HCT116 (cell line): ENCODE data around the gene NPTX1. TPM values are rescaled to one million over a fixed set of nuclear protein-coding genes. Genes with fewer than 3 reads are reported as not detected.

Experiments
- ATAC-seq: fragments of 200-7000 bp; cut with Tn5 transposase; 2 replicates; pipeline ENCODE4 v1.9.1; 2020; ENCODE audit warnings: mild to moderate bottlenecking, moderate library complexity
- BruUV-seq: library from RNA; stranded (reverse); fragments of 400-500 nt; replicated peaks from 2 replicates; lab custom pipeline; 2021; lab: Mats Ljungman, UMichigan
- CTCF ChIA-PET: fragments of 300-600 bp; sonication (Branson Sonifier 250); formaldehyde crosslinking; loops from one replicate; lab custom pipeline; 2021; ENCODE audit warnings: antibody characterized with exemption; lab: Charles Lee
- POLR2A ChIA-PET: fragments of 300-600, 350-600 bp; sonication (Branson Sonifier 250); formaldehyde crosslinking; loops from one replicate; lab custom pipeline; 2021; ENCODE audit warnings: antibody characterized with exemption; lab: Charles Lee
- RAD21 ChIA-PET, 2 experiments: fragments of 300-600 bp; sonication (Branson Sonifier 250); formaldehyde crosslinking; loops; one replicate each; lab custom pipeline; 2023; ENCODE audit warnings: low total read pairs in 2 of 2; ENCODE audit not compliant: uncharacterized antibody in 2 of 2, unreplicated experiment in 2 of 2, low non-redundant PET in 1 of 2; lab: Charles Lee
- DNase-seq: peaks from one replicate; pipeline ENCODE4 v3.0.0-alpha.2; 2010; ENCODE audit warnings: low read depth, low spot score
- H2AFZ ChIP-seq: fragments of 200-600 bp; shearing (Covaris generic), sonication (generic); 2 replicates; pipeline ENCODE4 v1.6.1; 2017; ENCODE audit warnings: low read depth, mixed run types, mixed read lengths, antibody characterized with exemption, low read length; ENCODE audit not compliant: poor library complexity, severe bottlenecking
- H3K27ac ChIP-seq: 2 replicates; pipeline ENCODE4 v1.5.1; 2012; ENCODE audit warnings: low read depth, low read length
- H3K27me3 ChIP-seq: fragments of 200-600 bp; sonication (generic); 2 replicates; pipeline ENCODE4 v1.6.1; 2016; ENCODE audit warnings: mixed run types, low read length, mixed read lengths; ENCODE audit not compliant: insufficient read depth
- H3K36me3 ChIP-seq, 2 experiments: fragments of 200-500 bp in 1 of 2; fragments of 200-600 bp in 1 of 2; sonication (Bioruptor generic) in 1 of 2; sonication (generic) in 1 of 2; 2 replicates each; pipeline versions ENCODE4 v1.5.1 to v1.6.1; 2014 to 2016; ENCODE audit warnings: low read length in 2 of 2, inconsistent platforms in 1 of 2, mixed read lengths in 1 of 2, mixed run types in 1 of 2; ENCODE audit not compliant: insufficient read depth in 2 of 2, control insufficient read depth in 1 of 2
- H3K4me1 ChIP-seq, 2 experiments: fragments of 200-600 bp in 1 of 2; sonication (generic) in 1 of 2; 2 replicates each; pipeline versions ENCODE4 v1.5.1 to v1.6.1; 2012 to 2017; ENCODE audit warnings: low read length in 2 of 2, inconsistent platforms in 1 of 2, mild to moderate bottlenecking in 1 of 2, mixed read lengths in 1 of 2, mixed run types in 1 of 2, moderate library complexity in 1 of 2; ENCODE audit not compliant: insufficient read depth in 2 of 2, control insufficient read depth in 1 of 2
- H3K4me2 ChIP-seq: fragments of 200-600 bp; sonication (generic); 2 replicates; pipeline ENCODE4 v1.6.1; 2017; ENCODE audit warnings: mixed run types, low read length, mixed read lengths
- H3K4me3 ChIP-seq, 2 experiments: fragments of 200-600 bp in 1 of 2; sonication (generic) in 1 of 2; replicated peaks in 1 of 2; 2 replicates each; pipeline ENCODE4 v1.5.1; 2011 to 2016; ENCODE audit warnings: low read length in 2 of 2, control low read depth in 1 of 2, low read depth in 1 of 2, mild to moderate bottlenecking in 1 of 2, mixed read lengths in 1 of 2, mixed run types in 1 of 2
- H3K79me2 ChIP-seq: fragments of 200-600 bp; sonication (generic); 2 replicates; pipeline ENCODE4 v1.6.1; 2017; ENCODE audit warnings: mild to moderate bottlenecking, mixed run types, low read length, moderate library complexity, mixed read lengths; ENCODE audit not compliant: insufficient read depth
- H3K9ac ChIP-seq: fragments of 200-600 bp; sonication (generic); 2 replicates; pipeline ENCODE4 v1.6.1; 2016; ENCODE audit warnings: low read length, mixed read lengths
- H3K9me2 ChIP-seq: fragments of 200-600 bp; sonication (generic), shearing (Covaris generic); 2 replicates; pipeline ENCODE4 v1.6.1; 2017; ENCODE audit warnings: mixed run types, mild to moderate bottlenecking, moderate library complexity; ENCODE audit not compliant: insufficient read depth
- H3K9me3 ChIP-seq, 2 experiments: fragments of 200-500 bp in 1 of 2; fragments of 200-600 bp in 1 of 2; sonication (Bioruptor generic) in 1 of 2; sonication (generic) in 1 of 2; 2 replicates each; pipeline ENCODE4 v1.6.1; 2014 to 2017; ENCODE audit warnings: low read length in 2 of 2, mixed read lengths in 2 of 2, inconsistent platforms in 1 of 2, low read depth in 1 of 2, mild to moderate bottlenecking in 1 of 2, mixed run types in 1 of 2, moderate library complexity in 1 of 2; ENCODE audit not compliant: control insufficient read depth in 1 of 2, insufficient read depth in 1 of 2
- H4K20me1 ChIP-seq: fragments of 200-600 bp; sonication (generic), shearing (Covaris generic); 2 replicates; pipeline ENCODE4 v1.6.1; 2017; ENCODE audit warnings: mixed run types, mild to moderate bottlenecking, moderate library complexity; ENCODE audit not compliant: insufficient read depth
- CEBPB ChIP-seq: IDR thresholded peaks from 2 replicates; pipeline ENCODE4 v1.6.1; 2012; ENCODE audit warnings: low read depth
- JUND ChIP-seq: IDR thresholded peaks from 2 replicates; pipeline ENCODE4 v1.6.1; 2012
- MAX ChIP-seq: IDR thresholded peaks from 2 replicates; pipeline ENCODE4 v1.6.1; 2012
- RAD21 ChIP-seq: IDR thresholded peaks from 2 replicates; pipeline ENCODE4 v1.6.1; 2012; ENCODE audit warnings: low read depth, mild to moderate bottlenecking
- SRF ChIP-seq: IDR thresholded peaks from 2 replicates; pipeline ENCODE4 v1.6.1; 2012; ENCODE audit warnings: low read depth
- TCF7L2 ChIP-seq: IDR thresholded peaks from 2 replicates; pipeline ENCODE4 v1.7.0; 2011; ENCODE audit warnings: borderline replicate concordance, inconsistent platforms; ENCODE audit not compliant: insufficient read depth, insufficient read length; ENCODE audit errors: extremely low read depth
- ZBTB33 ChIP-seq: IDR thresholded peaks from 2 replicates; pipeline ENCODE4 v1.6.1; 2011; ENCODE audit warnings: mild to moderate bottlenecking, low read length, moderate library complexity; ENCODE audit not compliant: insufficient replicate concordance; ENCODE audit errors: extremely low read depth
- ZFX ChIP-seq: fragments of 450-650 bp; IDR thresholded peaks from 2 replicates; pipeline ENCODE4 v1.6.1; 2017
- intact Hi-C: fragments of 100-400 bp; cut with micrococcal nuclease; formaldehyde crosslinking; loops from 2 replicates; pipeline ENCODE4 v1.10.0; 2022
- total RNA-seq: library from RNA; stranded (reverse); gene quantifications from one replicate; pipeline ENCODE4 v1.2.1, GENCODE V29; 2021; ENCODE audit not compliant: unreplicated experiment

Gene NPTX1
- total RNA-seq, 1 experiment from 2014 or later, result 0.15 TPM

- Histone ChIP-seq H3K79me2 (no peaks in the 10 kb centered on the region), H3K27me3 (no peaks in the 10 kb centered on the region), H3K9ac (no peak overlapping the region), H3K4me3 (no peak overlapping the region), H3K9me2 (no peaks in the 10 kb centered on the region), H3K9me3 (no peaks in the 10 kb centered on the region), H3K36me3 (no peaks in the 10 kb centered on the region), H4K20me1 (no peaks in the 10 kb centered on the region), H2AFZ (no peak overlapping the region), H3K4me2 (no peak overlapping the region), H3K4me1 (no peaks in the 10 kb centered on the region), H3K27ac (no peak overlapping the region)
- ATAC-seq, result no peak
- intact Hi-C loops, result no loop called here
- TF ChIP-seq RAD21 (no peak), TCF7L2 (no peak), MAX (no peak), SRF (no peak), CEBPB (no peak), ZBTB33 (no peak), ZFX (no peak), JUND (no peak)
- RAD21 ChIA-PET, result no interaction called here
- DNase-seq, result no peak
- CTCF ChIA-PET, result interaction anchor here (1.3 to 1.7 kb wide), 3 partner anchors 10 to 559 kb away, joined by 4 to 9 read pairs (median 5); partner anchors contain the start of gene ENDOV
- POLR2A ChIA-PET, result no interaction called here
- BruUV-seq, result no TSS peak
Observed at GRCh38 chr17:80425835-80426426, 50.5 kb downstream of the NPTX1 start.
